Calu3 (cell line): ENCODE results near the gene SPX. TPM values are rescaled to one million over a fixed set of nuclear protein-coding genes. Genes with fewer than 3 reads are reported as not detected.

Experiments
- BruUV-seq: library from RNA; stranded (reverse); fragments of 400-500 nt; replicated peaks from 2 replicates; lab custom pipeline; 2021; lab: Mats Ljungman, UMichigan
- CTCF ChIA-PET: fragments of 300-600 bp; sonication (Branson Sonifier 250); formaldehyde crosslinking; loops from one replicate; lab custom pipeline; 2022; ENCODE audit warnings: antibody characterized with exemption; lab: Charles Lee
- DNase-seq: peaks from one replicate; pipeline ENCODE4 v3.0.0; 2022
- H3K27ac Mint-ChIP-seq: one replicate; pipeline ENCODE4 v1.8.0; 2022; ENCODE audit warnings: mixed read lengths; ENCODE audit not compliant: unreplicated experiment
- H3K27me3 Mint-ChIP-seq: one replicate; pipeline ENCODE4 v1.8.0; 2022; ENCODE audit warnings: mixed read lengths; ENCODE audit not compliant: unreplicated experiment
- H3K36me3 Mint-ChIP-seq: one replicate; pipeline ENCODE4 v1.8.0; 2022; ENCODE audit warnings: mild to moderate bottlenecking, moderate library complexity, mixed read lengths; ENCODE audit not compliant: insufficient read depth, unreplicated experiment
- H3K4me1 Mint-ChIP-seq: one replicate; pipeline ENCODE4 v1.8.0; 2022; ENCODE audit warnings: mild to moderate bottlenecking, low read depth, mixed read lengths; ENCODE audit not compliant: unreplicated experiment
- H3K4me3 Mint-ChIP-seq: one replicate; pipeline ENCODE4 v1.8.0; 2022; ENCODE audit warnings: mild to moderate bottlenecking, low read depth, moderate library complexity, mixed read lengths; ENCODE audit not compliant: unreplicated experiment
- H3K9me3 Mint-ChIP-seq: one replicate; pipeline ENCODE4 v1.8.0; 2022; ENCODE audit warnings: low read depth, mixed read lengths; ENCODE audit not compliant: unreplicated experiment
- CTCF ChIP-seq: fragments of 200-600 bp; IDR thresholded peaks from one replicate; pipeline ENCODE4 v1.8.0; 2022; ENCODE audit warnings: antibody characterized with exemption; ENCODE audit not compliant: unreplicated experiment
- intact Hi-C: fragments of 100-400 bp; cut with micrococcal nuclease; formaldehyde crosslinking; loops from one replicate; pipeline ENCODE4 v1.10.0; 2022; ENCODE audit not compliant: unreplicated experiment
- total RNA-seq: library from RNA; stranded (reverse); gene quantifications from 2 replicates; pipeline ENCODE4 v1.2.3, GENCODE V29; 2022

Gene SPX
- total RNA-seq, 1 experiment from 2014 or later = not detected

- DNase-seq = no peak
- TF ChIP-seq CTCF = no peak
- no TSS peak for BruUV-seq
- Mint-ChIP-seq H3K4me1 (peaks cover 9% of the 10 kb centered on the region), H3K9me3 (no peaks in the 10 kb centered on the region), H3K27me3 (no peaks in the 10 kb centered on the region), H3K4me3 (no peak overlapping the region), H3K36me3 (no peaks in the 10 kb centered on the region), H3K27ac (no peak overlapping the region)
- intact Hi-C loops = no loop called here
- CTCF ChIA-PET = interaction anchor here (1.3 kb wide), 1 partner anchor 21 kb away, joined by 3 read pairs; no protein-coding TSS in a partner anchor
These were observed 32.1 kb downstream of the SPX start for GRCh38 chr12:21558100-21558679.

GRCh38 chr12:21559855-21560569, 33.9 kb downstream of the SPX start:
- Mint-ChIP-seq H3K4me1 (peaks cover 9% of the 10 kb centered on the region), H3K36me3 (no peaks in the 10 kb centered on the region), H3K27me3 (no peaks in the 10 kb centered on the region), H3K9me3 (no peaks in the 10 kb centered on the region), H3K4me3 (no peak overlapping the region), H3K27ac (no peak overlapping the region)
- intact Hi-C loops = no loop called here
- TF ChIP-seq CTCF = no peak
- DNase-seq = no peak
- no TSS peak for BruUV-seq
- CTCF ChIA-PET = no interaction called here

DNA sequence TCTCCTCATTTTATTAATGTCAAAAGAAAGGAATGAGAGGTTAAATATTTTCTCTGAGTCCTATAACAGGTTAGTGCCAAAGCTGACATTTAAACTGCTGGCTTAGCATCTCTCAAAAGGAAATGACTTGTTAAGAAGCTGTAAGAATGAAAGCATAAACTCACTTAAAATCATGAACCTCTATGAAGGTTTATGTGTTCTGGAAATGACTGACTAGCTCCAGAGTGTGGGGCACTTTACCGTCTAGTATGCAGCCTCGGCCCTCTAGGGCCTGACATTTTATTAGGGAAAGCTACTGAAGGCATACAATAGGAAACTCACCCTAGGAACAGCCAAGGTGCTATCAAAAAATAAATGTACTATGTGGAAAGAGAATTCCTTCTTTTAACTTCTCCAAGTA, 35.1 kb downstream of the SPX start:
- no peaks in the 10 kb centered on the region for H3K9me3 Mint-ChIP-seq
- no peaks in the 10 kb centered on the region for H3K27me3 Mint-ChIP-seq
- CTCF ChIA-PET = no interaction called here
- H3K4me1 Mint-ChIP-seq = peaks cover 9% of the 10 kb centered on the region
- DNase-seq = no peak
- no peaks in the 10 kb centered on the region for H3K36me3 Mint-ChIP-seq
- no peak overlapping the region for H3K4me3 Mint-ChIP-seq
- TF ChIP-seq CTCF = no peak
- BruUV-seq = no TSS peak
- no peak overlapping the region for H3K27ac Mint-ChIP-seq
- intact Hi-C loops = no loop called here

DNA sequence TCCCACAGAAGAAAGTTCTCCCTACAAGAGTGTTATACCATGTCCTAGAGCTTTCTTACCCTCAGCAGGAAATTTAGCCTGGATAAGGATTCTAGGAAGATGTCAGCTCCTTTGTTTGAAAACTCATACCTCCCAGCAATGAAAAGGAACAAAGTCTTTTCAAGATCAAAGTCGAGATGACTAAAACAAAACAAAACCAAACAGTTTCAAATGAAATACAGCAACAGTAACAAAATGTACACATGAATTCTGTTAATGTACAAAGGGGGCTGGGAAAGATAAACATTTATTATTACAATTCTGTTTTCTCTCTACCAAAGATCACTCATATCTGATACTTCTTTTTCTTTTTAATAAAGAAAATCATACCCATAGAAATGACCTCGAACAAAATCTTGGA, 36.8 kb downstream of the SPX start:
- no peak overlapping the region for H3K27ac Mint-ChIP-seq
- intact Hi-C loops = no loop called here
- no TSS peak for BruUV-seq
- no peak for DNase-seq
- CTCF ChIA-PET = no interaction called here
- TF ChIP-seq CTCF = no peak
- H3K27me3 Mint-ChIP-seq = no peaks in the 10 kb centered on the region
- H3K4me1 Mint-ChIP-seq = peaks cover 9% of the 10 kb centered on the region
- no peak overlapping the region for H3K4me3 Mint-ChIP-seq
- H3K36me3 Mint-ChIP-seq = no peaks in the 10 kb centered on the region
- no peaks in the 10 kb centered on the region for H3K9me3 Mint-ChIP-seq
